ENCODE results near the gene TMEM120B.

TMEM120B gene

DNA sequence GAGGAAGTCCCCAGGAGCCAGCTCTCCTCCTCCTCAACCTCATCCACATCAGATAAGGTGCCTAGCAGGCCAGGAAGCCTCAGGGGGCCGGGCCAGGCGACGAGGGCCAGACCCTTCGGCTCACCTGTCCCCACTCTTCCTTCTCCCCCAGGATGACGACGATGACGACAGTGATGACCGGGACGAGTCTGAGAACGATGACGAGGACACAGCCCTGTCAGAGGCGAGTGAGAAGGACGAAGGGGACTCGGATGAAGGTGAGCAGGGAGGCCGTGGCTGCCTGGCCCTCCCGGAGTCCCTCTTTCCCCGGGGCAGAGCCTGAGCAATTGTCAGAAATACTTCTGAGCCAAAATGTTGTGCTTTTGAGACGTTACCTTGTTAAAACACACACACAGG lies 105.1 kb downstream of the TMEM120B start:
- no peak for DNase-seq (ENCODE audit: low spot score)
- H3K36me3 Mint-ChIP-seq (ENCODE audit: low read depth), result peaks cover 61% of the 10 kb centered on the region
- no peak overlapping the region for H3K27ac Mint-ChIP-seq
- peaks cover 10% of the 10 kb centered on the region for H3K4me1 Mint-ChIP-seq (ENCODE audit: low read depth)
- no peak overlapping the region for H3K4me3 Mint-ChIP-seq
- H3K27me3 Mint-ChIP-seq (ENCODE audit: low read depth), result no peaks in the 10 kb centered on the region
- no peaks in the 10 kb centered on the region for H3K9me3 Mint-ChIP-seq

DNA sequence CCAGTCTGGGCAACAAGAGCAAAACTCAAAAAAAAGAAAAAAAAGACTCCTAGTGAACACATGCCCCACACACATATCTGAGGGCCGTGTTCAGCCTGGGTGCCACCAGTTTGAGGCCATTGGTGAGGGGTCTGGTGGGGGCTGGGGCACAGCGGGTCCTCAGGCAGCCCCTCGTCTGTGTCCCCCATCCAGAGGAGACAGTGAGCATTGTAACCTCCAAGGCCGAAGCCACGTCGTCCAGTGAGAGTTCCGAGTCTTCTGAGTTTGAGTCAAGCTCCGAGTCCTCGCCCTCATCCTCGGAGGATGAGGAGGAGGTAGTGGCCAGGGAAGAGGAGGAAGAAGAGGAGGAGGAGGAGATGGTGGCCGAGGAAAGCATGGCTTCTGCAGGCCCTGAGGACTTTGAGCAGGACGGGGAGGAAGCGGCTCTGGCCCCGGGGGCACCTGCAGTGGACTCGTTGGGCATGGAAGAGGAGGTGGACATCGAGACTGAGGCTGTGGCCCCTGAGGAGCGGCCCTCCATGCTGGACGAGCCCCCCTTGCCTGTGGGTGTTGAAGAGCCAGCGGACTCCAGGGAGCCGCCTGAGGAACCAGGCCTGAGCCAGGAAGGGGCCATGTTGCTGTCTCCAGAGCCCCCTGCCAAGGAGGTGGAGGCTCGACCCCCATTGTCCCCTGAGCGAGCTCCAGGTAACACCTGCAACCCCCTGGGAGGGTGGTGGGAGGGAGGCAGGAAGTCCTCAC lies 106.8 kb downstream of the TMEM120B start:
- Mint-ChIP-seq H3K4me3 (no peak overlapping the region), H3K36me3 (ENCODE audit: low read depth) (peaks cover 58% of the 10 kb centered on the region), H3K27ac (peak overlapping the region; percentile 26), H3K4me1 (ENCODE audit: low read depth) (no peaks in the 10 kb centered on the region), H3K9me3 (no peaks in the 10 kb centered on the region), H3K27me3 (ENCODE audit: low read depth) (no peaks in the 10 kb centered on the region)
- no peak for DNase-seq (ENCODE audit: low spot score)

DNA sequence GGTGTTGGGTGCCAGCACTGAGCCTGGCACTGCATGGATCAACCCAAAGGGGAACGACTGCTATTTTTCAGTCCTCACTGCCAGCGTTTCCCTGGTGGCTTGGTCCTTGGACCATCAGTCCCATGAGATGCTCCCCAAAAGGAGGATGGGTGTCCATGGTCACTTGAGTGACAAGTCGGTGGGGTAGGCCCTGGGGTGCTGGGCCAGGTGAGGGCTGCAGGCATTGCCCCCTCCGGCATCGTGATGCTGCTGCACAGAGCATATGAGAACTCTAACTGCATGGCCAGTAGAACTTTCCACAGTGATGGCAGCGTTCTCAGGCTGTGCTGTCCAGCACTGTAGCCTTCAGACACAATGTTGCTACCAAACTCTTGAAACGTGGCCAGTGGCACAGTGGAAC lies 107.5 kb downstream of the TMEM120B start:
- no peak overlapping the region for H3K27ac Mint-ChIP-seq
- no peaks in the 10 kb centered on the region for H3K27me3 Mint-ChIP-seq (ENCODE audit: low read depth)
- peaks cover 54% of the 10 kb centered on the region for H3K36me3 Mint-ChIP-seq (ENCODE audit: low read depth)
- no peaks in the 10 kb centered on the region for H3K4me1 Mint-ChIP-seq (ENCODE audit: low read depth)
- DNase-seq (ENCODE audit: low spot score), result no peak
- H3K9me3 Mint-ChIP-seq, result no peaks in the 10 kb centered on the region
- no peak overlapping the region for H3K4me3 Mint-ChIP-seq

DNA sequence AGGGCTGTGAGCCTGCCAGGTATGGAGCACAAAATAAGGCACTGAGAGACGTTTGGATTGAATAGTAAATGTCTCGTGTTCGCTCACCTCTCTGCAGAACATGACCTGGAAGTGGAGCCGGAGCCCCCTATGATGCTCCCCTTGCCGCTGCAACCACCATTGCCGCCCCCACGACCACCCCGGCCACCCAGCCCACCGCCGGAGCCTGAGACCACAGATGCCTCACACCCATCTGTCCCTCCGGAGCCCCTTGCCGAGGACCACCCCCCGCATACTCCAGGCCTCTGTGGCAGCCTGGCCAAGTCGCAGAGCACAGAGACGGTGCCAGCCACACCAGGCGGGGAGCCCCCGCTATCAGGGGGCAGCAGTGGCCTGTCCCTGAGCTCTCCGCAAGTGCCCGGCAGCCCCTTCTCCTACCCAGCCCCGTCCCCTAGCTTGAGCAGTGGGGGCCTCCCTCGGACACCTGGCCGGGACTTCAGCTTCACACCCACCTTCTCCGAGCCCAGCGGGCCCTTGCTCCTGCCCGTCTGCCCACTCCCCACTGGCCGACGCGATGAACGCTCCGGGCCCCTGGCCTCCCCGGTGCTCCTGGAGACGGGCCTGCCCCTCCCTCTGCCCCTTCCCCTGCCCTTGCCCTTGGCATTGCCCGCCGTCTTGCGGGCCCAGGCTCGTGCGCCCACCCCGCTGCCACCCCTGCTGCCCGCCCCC lies 110.0 kb downstream of the TMEM120B start:
- no peak for DNase-seq (ENCODE audit: low spot score)
- H3K4me3 Mint-ChIP-seq, result no peak overlapping the region
- no peaks in the 10 kb centered on the region for H3K4me1 Mint-ChIP-seq (ENCODE audit: low read depth)
- H3K27me3 Mint-ChIP-seq (ENCODE audit: low read depth), result no peaks in the 10 kb centered on the region
- no peaks in the 10 kb centered on the region for H3K9me3 Mint-ChIP-seq
- no peak overlapping the region for H3K27ac Mint-ChIP-seq
- H3K36me3 Mint-ChIP-seq (ENCODE audit: low read depth), result peaks cover 50% of the 10 kb centered on the region

DNA sequence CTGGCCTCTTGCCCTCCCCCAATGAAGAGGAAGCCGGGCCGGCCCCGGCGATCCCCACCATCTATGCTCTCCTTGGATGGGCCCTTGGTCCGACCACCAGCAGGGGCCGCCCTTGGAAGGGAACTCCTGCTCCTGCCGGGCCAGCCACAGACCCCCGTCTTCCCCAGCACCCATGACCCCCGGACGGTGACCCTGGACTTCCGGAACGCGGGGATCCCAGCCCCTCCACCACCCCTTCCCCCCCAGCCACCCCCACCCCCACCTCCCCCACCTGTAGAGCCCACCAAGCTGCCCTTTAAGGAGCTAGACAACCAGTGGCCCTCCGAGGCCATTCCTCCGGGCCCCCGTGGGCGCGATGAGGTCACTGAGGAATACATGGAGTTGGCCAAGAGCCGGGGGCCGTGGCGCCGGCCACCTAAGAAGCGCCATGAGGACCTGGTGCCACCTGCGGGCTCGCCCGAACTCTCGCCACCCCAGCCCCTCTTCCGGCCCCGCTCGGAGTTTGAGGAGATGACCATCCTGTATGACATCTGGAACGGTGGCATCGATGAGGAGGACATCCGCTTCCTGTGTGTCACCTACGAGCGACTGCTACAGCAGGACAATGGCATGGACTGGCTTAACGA lies 110.7 kb downstream of the TMEM120B start:
- Mint-ChIP-seq H3K4me1 (ENCODE audit: low read depth) (no peaks in the 10 kb centered on the region), H3K4me3 (no peak overlapping the region), H3K27me3 (ENCODE audit: low read depth) (no peaks in the 10 kb centered on the region), H3K36me3 (ENCODE audit: low read depth) (peaks cover 45% of the 10 kb centered on the region), H3K27ac (no peak overlapping the region), H3K9me3 (no peaks in the 10 kb centered on the region)
- DNase-seq (ENCODE audit: low spot score), result no peak

DNA sequence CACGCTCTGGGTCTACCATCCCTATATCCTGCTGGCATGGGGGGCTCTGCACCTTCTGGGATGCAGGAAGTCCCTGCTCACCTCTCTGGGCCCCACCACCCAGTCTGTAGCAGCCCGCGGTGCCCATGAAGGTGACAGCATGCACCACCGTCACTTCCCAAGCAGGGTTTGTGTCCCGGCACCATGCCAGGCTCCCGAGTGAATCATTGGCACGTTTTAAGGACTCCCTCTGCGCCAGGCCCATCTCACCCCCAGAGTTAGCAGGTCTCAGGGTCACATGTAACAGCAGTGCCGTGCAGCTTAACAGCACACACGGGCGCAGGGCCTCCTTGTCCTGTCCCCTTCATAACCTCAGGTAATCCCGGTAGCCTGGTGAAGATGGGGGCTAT lies 111.2 kb downstream of the TMEM120B start:
- Mint-ChIP-seq H3K9me3 (no peaks in the 10 kb centered on the region), H3K36me3 (ENCODE audit: low read depth) (peaks cover 50% of the 10 kb centered on the region), H3K4me3 (no peak overlapping the region), H3K4me1 (ENCODE audit: low read depth) (no peaks in the 10 kb centered on the region), H3K27me3 (ENCODE audit: low read depth) (no peaks in the 10 kb centered on the region), H3K27ac (no peak overlapping the region)
- no peak for DNase-seq (ENCODE audit: low spot score)

DNA sequence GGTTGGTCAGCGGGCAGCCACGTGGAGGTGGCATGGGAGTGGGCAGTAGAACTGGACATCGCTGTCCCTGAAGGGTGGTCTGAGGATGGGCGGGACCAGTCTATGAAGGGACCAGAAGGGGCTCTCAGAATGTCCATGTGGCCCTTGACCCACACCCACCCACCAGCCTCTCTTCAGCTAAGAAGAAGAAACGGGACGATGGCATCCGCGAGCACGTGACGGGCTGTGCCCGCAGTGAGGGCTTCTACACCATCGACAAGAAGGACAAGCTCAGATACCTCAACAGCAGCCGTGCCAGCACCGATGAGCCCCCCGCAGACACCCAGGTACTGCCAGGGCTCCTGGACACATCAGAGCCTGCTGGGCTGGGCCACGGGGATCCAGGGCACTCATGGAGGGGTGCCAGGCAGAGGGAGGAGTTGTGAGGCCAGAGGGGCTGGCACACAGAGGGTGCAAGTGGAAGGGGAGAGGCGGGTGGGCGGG lies 112.5 kb downstream of the TMEM120B start:
- Mint-ChIP-seq H3K9me3 (no peaks in the 10 kb centered on the region), H3K4me1 (ENCODE audit: low read depth) (no peaks in the 10 kb centered on the region), H3K36me3 (ENCODE audit: low read depth) (peaks cover 52% of the 10 kb centered on the region), H3K4me3 (no peak overlapping the region), H3K27me3 (ENCODE audit: low read depth) (no peaks in the 10 kb centered on the region), H3K27ac (no peak overlapping the region)
- no peak for DNase-seq (ENCODE audit: low spot score)

DNA sequence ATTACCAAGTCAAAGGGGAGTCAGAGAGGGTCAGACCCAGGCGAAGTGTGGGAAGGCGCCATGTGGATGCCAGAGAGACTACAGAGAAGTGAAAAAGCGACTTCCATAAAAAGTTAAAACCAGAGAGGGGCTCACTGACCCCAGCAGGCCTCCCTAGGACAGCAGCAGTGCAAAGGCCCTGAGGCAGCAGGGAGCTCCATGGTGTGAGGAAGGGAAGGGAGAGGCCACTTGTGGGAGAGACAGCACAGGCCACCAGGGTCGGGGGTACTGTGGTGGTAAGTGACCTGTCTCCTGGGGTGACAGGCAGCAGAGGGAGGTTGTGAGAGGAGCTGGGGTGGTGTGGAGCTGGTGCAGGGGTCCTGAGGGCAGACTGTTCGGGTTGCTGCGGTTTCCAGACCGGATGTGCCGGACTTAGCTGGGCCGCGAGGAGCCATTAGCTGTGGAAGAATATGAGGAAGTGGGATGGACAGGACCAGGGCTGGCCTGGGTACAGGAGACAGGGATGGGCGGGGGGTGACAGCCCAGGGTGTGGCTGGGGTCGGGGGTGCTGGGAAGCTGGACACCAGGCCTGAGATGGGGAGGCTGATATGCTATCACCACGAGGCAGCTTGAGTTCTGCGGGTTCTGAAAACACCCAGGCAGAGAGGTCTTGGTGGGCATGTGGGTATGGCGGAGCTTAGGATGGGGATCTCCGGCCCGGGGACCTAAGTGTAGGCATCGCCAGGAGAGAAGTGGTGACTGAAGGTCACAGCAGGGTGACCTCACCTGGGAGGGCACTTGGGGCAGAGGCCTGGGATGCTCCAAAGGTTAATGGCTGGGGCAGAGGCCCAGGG lies 114.0 kb downstream of the TMEM120B start:
- H3K27me3 Mint-ChIP-seq (ENCODE audit: low read depth), result no peaks in the 10 kb centered on the region
- no peak overlapping the region for H3K4me3 Mint-ChIP-seq
- H3K9me3 Mint-ChIP-seq, result no peaks in the 10 kb centered on the region
- no peak for DNase-seq (ENCODE audit: low spot score)
- H3K4me1 Mint-ChIP-seq (ENCODE audit: low read depth), result no peaks in the 10 kb centered on the region
- H3K36me3 Mint-ChIP-seq (ENCODE audit: low read depth), result peaks cover 53% of the 10 kb centered on the region
- H3K27ac Mint-ChIP-seq, result peak overlapping the region; percentile 34

DNA sequence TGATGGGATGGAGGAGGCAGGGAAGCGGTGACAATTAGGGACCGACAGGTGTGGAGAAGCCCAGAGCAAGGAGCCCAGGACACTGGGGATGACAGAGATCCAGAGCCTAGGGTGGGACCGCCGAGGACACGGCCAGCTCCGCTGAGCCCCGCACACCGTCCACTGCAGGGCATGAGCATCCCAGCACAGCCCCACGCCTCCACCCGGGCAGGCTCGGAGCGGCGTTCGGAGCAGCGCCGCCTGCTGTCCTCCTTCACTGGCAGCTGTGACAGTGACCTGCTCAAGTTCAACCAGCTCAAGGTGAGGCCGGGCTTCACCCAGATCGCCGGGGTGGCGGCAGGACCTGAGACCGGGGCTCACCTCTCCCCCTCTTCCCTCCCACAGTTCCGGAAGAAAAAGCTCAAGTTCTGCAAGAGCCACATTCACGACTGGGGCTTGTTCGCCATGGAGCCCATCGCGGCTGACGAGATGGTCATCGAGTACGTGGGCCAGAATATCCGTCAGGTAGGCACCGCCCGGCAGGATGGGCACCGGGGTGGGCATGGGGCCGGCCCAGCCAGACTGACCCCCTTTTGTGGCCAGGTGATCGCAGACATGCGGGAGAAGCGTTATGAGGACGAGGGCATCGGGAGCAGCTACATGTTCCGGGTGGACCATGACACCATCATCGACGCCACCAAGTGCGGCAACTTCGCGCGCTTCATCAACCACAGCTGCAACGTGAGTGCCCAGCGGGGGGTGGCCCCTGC lies 115.0 kb downstream of the TMEM120B start:
- Mint-ChIP-seq H3K36me3 (ENCODE audit: low read depth) (peaks cover 55% of the 10 kb centered on the region), H3K4me1 (ENCODE audit: low read depth) (no peaks in the 10 kb centered on the region), H3K4me3 (no peak overlapping the region), H3K9me3 (no peaks in the 10 kb centered on the region), H3K27me3 (ENCODE audit: low read depth) (no peaks in the 10 kb centered on the region), H3K27ac (no peak overlapping the region)
- DNase-seq (ENCODE audit: low spot score), result no peak

DNA sequence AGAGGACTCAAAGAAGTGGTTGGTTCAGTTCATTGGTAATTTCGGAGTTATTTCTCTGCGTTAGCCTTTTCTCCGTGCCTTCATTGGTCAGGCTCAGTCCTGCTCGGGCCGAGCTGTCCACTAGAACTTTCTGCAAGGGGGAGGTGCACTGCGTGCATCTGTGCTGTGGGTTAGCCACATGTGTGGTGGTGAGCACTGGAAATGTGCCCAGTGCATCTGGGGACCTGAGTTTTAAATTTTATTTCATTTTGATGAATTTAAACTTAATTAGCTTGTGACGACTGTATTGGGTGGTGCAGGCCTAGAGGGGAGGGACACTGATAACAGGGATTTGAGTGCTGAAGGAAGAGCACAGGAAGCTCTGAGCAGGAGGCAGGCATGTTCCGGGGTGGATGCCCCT lies 115.8 kb downstream of the TMEM120B start:
- Mint-ChIP-seq H3K27me3 (ENCODE audit: low read depth) (no peaks in the 10 kb centered on the region), H3K4me1 (ENCODE audit: low read depth) (no peaks in the 10 kb centered on the region), H3K27ac (no peak overlapping the region), H3K36me3 (ENCODE audit: low read depth) (peaks cover 57% of the 10 kb centered on the region), H3K9me3 (no peaks in the 10 kb centered on the region), H3K4me3 (no peak overlapping the region)
- DNase-seq (ENCODE audit: low spot score), result no peak

DNA sequence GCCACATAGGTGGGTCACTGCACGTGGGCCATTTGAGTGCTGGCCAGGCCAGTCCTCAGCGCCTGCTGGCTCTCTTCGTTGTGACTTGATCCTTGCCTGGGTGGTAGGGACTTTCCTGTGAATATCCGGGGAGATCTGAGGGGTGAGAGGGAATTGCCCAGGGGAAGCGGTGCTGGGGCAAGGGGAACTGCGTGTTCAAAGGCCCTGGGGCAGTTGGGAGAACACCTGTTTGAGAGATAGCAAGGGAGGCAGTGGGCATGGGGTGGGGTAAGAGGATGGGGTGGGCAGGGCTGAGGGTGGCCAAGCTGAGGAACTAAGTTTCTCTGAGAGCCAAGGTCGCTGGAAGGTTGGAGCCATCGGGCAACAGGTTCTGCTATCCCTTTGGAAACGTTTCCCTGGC lies 116.3 kb downstream of the TMEM120B start:
- no peaks in the 10 kb centered on the region for H3K27me3 Mint-ChIP-seq (ENCODE audit: low read depth)
- DNase-seq (ENCODE audit: low spot score), result no peak
- peaks cover 53% of the 10 kb centered on the region for H3K36me3 Mint-ChIP-seq (ENCODE audit: low read depth)
- no peak overlapping the region for H3K4me3 Mint-ChIP-seq
- no peaks in the 10 kb centered on the region for H3K9me3 Mint-ChIP-seq
- no peaks in the 10 kb centered on the region for H3K4me1 Mint-ChIP-seq (ENCODE audit: low read depth)
- no peak overlapping the region for H3K27ac Mint-ChIP-seq

DNA sequence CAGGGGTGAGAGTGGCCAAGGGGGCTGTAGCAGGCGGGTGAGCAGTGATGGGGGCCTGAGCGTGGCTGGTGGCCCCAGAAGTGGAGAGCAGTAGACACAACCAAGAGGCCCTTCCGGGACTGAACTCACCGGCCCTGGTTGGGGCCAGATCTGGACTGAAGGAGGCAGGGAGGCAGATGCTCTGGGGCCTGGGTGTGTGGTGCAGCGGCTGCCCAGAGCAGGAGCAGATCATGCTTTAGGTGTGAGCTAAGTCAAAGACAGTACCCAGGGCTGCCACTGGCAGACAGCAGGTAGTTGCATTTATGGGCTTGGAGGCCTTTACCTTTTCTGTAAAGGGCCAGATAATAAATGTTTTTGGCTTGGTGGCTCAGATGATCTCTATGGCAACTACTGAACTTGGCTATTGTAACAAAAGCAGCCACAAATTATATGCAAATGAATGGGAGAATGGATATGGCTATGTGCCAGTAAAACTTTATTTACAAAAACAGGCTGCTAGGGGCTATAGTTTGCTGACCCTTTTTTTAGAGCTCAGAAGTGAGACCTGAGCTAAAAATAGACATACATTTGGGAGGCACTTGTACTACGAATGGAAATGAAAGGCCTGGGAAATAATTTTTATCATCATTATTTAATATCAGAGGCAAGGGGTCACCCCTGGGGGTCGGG lies 116.8 kb downstream of the TMEM120B start:
- H3K27ac Mint-ChIP-seq, result no peak overlapping the region
- H3K36me3 Mint-ChIP-seq (ENCODE audit: low read depth), result peaks cover 49% of the 10 kb centered on the region
- DNase-seq (ENCODE audit: low spot score), result no peak
- no peaks in the 10 kb centered on the region for H3K9me3 Mint-ChIP-seq
- no peaks in the 10 kb centered on the region for H3K4me1 Mint-ChIP-seq (ENCODE audit: low read depth)
- no peak overlapping the region for H3K4me3 Mint-ChIP-seq
- no peaks in the 10 kb centered on the region for H3K27me3 Mint-ChIP-seq (ENCODE audit: low read depth)

DNA sequence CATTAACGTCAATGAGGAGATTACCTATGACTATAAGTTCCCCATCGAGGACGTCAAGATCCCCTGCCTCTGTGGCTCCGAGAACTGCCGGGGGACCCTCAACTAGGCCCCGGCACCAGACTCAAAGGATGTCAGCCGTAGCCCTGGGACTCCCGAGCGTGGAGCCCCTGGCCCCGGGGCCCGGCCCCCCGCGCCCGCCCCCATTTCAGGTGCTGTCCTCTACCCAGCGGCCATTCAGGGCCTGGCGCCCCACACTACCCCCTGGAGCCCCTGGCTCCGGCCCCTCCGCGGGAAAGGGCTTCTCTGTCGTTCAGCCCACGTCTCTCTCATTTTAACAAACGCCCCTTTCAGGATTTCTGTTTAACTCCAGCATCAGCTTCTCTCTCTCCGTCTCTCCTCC lies 117.6 kb downstream of the TMEM120B start:
- Mint-ChIP-seq H3K36me3 (ENCODE audit: low read depth) (peaks cover 47% of the 10 kb centered on the region), H3K4me1 (ENCODE audit: low read depth) (no peaks in the 10 kb centered on the region), H3K9me3 (no peaks in the 10 kb centered on the region), H3K4me3 (no peak overlapping the region), H3K27me3 (ENCODE audit: low read depth) (no peaks in the 10 kb centered on the region), H3K27ac (no peak overlapping the region)
- no peak for DNase-seq (ENCODE audit: low spot score)
